Measurements from ENCODE around the gene FAM83F.

Gene FAM83F

DNA sequence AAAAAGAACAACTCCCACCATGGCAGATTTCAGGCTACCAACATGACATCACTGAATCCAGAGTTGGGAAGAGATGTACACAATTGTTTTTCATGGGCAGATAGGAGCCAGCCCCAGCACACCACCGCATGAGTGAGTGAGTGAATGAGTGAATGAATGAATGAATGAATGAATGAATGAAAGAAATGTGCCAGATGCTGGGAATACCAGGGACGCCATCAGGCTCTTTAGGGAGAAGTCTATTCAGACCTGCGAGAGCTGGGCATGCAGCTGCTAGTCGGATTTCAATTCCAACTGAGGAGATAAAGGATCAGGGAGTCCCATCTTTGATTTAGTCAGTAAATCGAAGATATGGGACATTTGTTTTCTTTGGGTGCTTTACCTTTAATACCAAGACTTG lies 15.3 kb upstream of the FAM83F start:
- TF ChIP-seq ZNF8 (CRISPR knock-in tag; IDR thresholded peaks at IDR 0.05): no peak
- no peak for TF ChIP-seq TCF4 (CRISPR knock-in tag; IDR thresholded peaks at IDR 0.05; ENCODE audit: borderline replicate concordance)
- TF ChIP-seq RARB (CRISPR knock-in tag; IDR thresholded peaks at IDR 0.05): no peak
- TF ChIP-seq BACH2 (CRISPR knock-in tag; IDR thresholded peaks at IDR 0.05; ENCODE audit: borderline replicate concordance): no peak
- TF ChIP-seq PATZ1 (CRISPR knock-in tag; IDR thresholded peaks at IDR 0.05; ENCODE audit: borderline replicate concordance): no peak
- no peak for TF ChIP-seq ZC3H10 (CRISPR knock-in tag; IDR thresholded peaks at IDR 0.05)
- no peak for TF ChIP-seq ESRRG (CRISPR knock-in tag; IDR thresholded peaks at IDR 0.05)
- TF ChIP-seq CSDC2 (CRISPR knock-in tag; IDR thresholded peaks at IDR 0.05): no peak
- no peak for TF ChIP-seq POU6F1 (CRISPR knock-in tag; IDR thresholded peaks at IDR 0.05; ENCODE audit: borderline replicate concordance, low read depth)
- no peak for TF ChIP-seq SNAI2 (CRISPR knock-in tag; IDR thresholded peaks at IDR 0.05)
- no peak for TF ChIP-seq ZNF565 (CRISPR knock-in tag; conservative IDR thresholded peaks at IDR 0.05; ENCODE audit: low read depth)
- TF ChIP-seq ARNTL (CRISPR knock-in tag; IDR thresholded peaks at IDR 0.05; ENCODE audit: borderline replicate concordance, low read depth): no peak
- TF ChIP-seq, protein P1, sequence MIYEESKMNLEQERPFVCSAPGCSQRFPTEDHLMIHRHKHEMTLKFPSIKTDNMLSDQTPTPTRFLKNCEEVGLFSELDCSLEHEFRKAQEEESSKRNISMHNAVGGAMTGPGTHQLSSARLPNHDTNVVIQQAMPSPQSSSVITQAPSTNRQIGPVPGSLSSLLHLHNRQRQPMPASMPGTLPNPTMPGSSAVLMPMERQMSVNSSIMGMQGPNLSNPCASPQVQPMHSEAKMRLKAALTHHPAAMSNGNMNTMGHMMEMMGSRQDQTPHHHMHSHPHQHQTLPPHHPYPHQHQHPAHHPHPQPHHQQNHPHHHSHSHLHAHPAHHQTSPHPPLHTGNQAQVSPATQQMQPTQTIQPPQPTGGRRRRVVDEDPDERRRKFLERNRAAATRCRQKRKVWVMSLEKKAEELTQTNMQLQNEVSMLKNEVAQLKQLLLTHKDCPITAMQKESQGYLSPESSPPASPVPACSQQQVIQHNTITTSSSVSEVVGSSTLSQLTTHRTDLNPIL (CRISPR knock-in tag; IDR thresholded peaks at IDR 0.05; ENCODE audit: low read depth): no peak
- TF ChIP-seq ZFP30 (CRISPR knock-in tag; IDR thresholded peaks at IDR 0.05): no peak
- TF ChIP-seq OSR1 (CRISPR knock-in tag; IDR thresholded peaks at IDR 0.05): no peak
- TF ChIP-seq TOX (CRISPR knock-in tag; IDR thresholded peaks at IDR 0.05; ENCODE audit: borderline replicate concordance): no peak
- TF ChIP-seq ZNF70 (CRISPR knock-in tag; IDR thresholded peaks at IDR 0.05): no peak
- no peak for TF ChIP-seq ZFP3 (CRISPR knock-in tag; IDR thresholded peaks at IDR 0.05)

DNA sequence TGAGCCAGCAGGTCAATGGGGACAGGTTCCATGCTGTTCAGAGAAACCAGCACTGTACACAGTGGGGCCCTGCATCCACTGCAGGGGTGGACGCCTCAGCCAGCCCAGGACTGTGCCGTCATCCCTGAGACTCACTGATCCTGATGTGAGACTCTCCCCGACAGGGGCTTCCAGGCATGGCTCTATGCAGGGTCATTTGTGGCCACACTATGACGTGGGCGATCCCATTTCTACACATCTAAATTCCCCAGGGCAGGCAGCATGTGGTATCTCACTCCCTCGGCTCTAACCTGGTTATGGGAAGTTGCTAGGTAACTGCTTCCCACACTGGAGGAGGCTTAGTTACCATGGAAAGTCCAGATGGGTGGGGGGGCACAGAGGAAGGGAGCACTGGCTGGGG lies 14.2 kb upstream of the FAM83F start:
- TF ChIP-seq TCF4 (CRISPR knock-in tag; IDR thresholded peaks at IDR 0.05; ENCODE audit: borderline replicate concordance) (no peak), ZC3H10 (CRISPR knock-in tag; IDR thresholded peaks at IDR 0.05) (no peak), TSHZ2 (CRISPR knock-in tag; IDR thresholded peaks at IDR 0.05) (no peak), ZNF8 (CRISPR knock-in tag; IDR thresholded peaks at IDR 0.05) (no peak), PPARA (CRISPR knock-in tag; IDR thresholded peaks at IDR 0.05; ENCODE audit: borderline replicate concordance) (no peak), POU6F1 (CRISPR knock-in tag; IDR thresholded peaks at IDR 0.05; ENCODE audit: borderline replicate concordance, low read depth) (no peak), ARNTL (CRISPR knock-in tag; IDR thresholded peaks at IDR 0.05; ENCODE audit: borderline replicate concordance, low read depth) (no peak), RARB (CRISPR knock-in tag; IDR thresholded peaks at IDR 0.05) (no peak), GLIS3 (CRISPR knock-in tag; IDR thresholded peaks at IDR 0.05) (no peak), PATZ1 (CRISPR knock-in tag; IDR thresholded peaks at IDR 0.05; ENCODE audit: borderline replicate concordance) (no peak), ZNF565 (CRISPR knock-in tag; conservative IDR thresholded peaks at IDR 0.05; ENCODE audit: low read depth) (no peak)
- TF ChIP-seq, protein P1 (CRISPR knock-in tag; IDR thresholded peaks at IDR 0.05; ENCODE audit: low read depth): no peak

More for the DNA sequence above, 15.3 kb upstream of the FAM83F start:
- no peak for ATAC-seq

More for the DNA sequence above, 14.2 kb upstream of the FAM83F start:
- ATAC-seq: no peak
